ENCODE data around the gene MPPE1.

Gene MPPE1

DNA sequence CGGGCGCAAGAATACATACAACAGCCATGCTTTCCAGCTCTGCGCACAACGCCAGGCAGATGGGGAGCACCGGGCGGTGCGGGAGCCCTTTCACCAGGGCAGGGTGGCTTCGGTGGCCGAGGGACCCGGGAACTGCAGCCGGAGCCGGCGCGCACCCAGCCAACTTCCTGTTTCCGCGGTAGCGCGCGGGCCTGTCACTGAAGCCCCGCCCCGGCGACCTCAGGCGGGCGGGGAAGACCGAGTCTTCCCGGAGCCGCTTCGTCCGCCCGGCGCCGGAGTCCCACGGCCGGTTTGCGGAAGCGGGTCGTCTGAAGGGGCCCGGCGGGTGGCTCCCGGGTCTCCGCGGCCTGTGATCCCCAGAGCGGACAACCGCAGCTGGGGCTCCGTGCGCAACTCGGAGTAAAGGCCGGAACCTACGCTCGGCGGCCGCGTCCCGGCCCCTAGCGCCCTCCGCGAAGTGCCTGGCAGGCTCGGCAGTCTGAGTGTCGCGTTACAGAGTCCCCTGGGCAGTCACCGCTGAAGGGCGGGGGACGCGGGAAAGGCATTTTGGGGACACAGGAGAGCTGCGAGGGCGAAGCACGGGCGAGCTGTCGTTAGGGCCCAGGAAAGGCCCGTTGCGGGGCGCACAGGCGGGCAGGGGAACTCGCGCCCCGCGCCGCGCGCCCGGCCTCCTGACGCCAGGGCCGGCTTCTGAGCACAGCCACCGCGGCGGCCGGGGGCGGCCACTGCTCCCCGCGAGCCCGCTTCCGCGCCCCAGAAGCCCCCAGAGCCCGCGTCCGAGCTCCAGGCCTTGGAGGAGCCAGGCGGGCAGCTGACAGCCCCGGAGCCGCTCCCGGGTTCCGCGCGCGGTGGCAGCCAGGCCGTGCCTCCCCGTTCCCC, at the start of gene MPPE1:
Gene MPPE1 (minus strand): TSS at position 136 of the 879 bp plus-strand sequence. CDS start 11,053 bp downstream, outside the sequence.
- peak; percentile 78 for DNase-seq

DNA sequence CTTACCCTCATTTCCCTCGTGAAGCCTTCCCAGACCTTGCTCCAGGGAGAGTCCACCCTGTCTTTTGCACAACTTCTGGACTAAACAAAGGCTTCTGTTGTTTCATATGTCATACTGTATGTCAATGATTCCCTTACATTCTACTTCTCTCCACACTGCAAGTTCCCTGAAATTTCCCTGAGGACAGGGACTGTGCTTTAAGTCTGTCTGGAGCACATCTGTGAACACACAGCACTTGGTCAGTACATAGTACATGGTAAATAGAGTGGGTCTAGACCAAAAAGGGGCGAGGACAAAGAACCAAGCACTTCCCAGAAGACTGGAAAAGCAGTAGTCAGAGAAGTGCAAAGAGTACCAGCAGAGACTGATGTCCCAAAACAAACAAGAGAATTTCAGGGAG, 49.5 kb upstream of the MPPE1 start:
- DNase-seq: no peak

GRCh38 chr18:11956371-11957308, 48.5 kb upstream of the MPPE1 start:
- no peak for DNase-seq

GRCh38 chr18:11955239-11956029, 47.3 kb upstream of the MPPE1 start:
- DNase-seq: peak; percentile 94

DNA sequence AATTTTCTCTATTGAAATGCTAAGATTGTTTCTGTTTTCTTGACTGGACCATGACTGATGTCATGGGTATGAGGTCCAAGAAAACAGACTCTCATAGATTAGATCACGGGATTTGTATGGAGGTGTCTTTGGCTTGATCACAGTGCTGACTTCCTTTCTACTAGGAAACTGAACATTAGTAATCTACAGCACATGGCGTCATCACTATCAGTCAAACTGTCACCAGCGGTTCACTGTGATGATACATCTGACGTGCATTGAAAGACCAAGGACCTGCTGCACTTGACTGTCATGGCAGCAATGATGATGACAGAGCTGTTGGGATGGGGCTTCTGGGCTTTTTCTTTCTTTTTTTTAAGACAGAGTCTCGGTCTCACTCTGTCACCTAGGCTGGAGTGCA, 45.0 kb upstream of the MPPE1 start:
- DNase-seq: no peak

- no peak for DNase-seq
These were observed 43.3 kb upstream of the MPPE1 start for GRCh38 chr18:11951390-11951851.

DNA sequence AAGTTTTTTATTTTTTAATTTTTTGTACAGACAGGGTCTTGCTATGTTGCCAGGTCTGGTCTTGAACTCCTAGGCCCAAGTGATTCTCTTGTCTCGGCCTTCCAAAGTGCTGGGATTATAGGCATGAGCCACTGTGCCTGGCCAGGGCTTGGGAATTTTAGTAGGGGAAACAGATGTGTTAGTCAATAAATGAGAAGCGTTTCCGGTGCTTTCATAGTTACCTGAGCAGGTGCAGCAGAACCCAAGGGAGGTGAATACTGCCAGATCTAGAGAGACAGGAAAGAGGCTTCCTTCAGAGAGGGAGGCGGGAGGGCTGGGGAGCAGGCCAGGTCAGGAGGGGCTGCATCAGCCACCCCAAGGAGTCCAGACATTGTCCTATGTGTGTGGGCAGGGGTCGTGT, 42.7 kb upstream of the MPPE1 start:
- DNase-seq: no peak

DNA sequence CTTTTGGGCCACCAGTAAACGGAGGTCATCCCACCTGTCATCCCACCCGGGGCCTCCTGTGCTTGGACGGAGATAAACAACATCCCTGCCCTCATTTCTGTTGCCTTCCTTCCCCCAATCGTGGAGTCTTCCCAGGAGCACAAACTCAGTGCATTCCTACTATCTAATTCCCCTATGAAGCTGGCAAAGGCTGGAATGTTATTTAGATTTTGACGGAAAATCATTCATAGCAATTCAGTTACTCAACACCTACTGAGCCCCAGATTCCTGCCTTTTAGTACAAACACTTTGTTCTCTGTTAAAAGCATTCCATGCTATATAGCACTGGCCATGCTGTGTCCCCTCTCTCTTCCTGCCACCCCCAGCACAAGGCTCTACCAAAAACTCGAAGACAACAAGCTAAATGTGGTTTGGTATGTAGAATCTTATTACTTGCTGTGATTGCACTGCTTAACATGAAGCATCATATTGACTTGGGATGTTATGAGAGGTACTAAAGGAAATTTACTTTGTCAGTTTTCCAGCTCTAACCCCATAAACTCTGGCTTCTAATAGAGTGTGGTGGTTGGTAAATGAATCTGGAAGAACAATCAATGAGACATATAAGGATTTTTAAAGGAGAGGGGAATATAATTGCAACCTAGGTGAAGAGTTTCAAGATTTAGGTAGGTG, 40.9 kb upstream of the MPPE1 start:
- peak; percentile 74 for DNase-seq

- DNase-seq: peak; percentile 96
These were observed 39.4 kb upstream of the MPPE1 start for GRCh38 chr18:11947214-11948191.

DNA sequence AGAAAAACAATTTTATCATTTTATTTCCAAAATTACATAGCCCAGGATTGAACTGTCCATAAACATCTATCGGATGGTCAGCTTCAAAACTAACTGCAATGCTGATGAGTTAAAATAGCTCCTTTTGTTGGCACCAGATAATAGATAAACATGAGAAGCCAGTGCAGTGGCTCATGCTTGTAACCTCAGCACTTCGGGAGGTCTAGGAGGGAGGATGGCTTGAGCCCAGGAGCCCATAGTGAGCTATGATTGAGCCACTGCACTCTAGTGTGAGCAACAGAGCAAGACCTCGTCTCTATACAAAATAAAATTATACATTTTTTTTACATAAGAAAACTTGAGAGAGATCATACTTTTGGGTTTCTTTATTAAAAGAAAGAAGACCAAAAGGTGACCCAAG, 38.6 kb upstream of the MPPE1 start:
- peak; percentile 62 for DNase-seq

- peak; percentile 59 for DNase-seq
These were observed 37.9 kb upstream of the MPPE1 start for GRCh38 chr18:11945834-11946659.

DNA sequence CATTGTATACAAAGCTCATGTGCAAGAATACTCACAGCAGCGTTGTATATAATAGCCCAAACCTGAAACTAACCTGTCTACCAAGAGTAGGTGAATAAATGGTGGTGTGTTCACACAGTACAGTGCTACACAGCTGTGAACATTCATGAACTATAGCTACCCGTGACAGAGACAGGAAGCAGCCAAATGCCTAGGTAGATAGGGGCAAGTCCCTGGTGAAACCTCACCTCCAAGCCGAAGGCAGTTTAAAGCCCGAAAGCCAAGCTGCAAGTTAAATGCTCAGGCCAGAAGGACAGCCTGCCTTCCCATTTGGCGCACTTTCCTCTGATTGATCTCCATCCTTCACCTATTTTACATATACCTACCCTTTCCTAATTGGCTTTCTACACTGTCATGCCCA, 36.7 kb upstream of the MPPE1 start:
- DNase-seq: no peak

DNA sequence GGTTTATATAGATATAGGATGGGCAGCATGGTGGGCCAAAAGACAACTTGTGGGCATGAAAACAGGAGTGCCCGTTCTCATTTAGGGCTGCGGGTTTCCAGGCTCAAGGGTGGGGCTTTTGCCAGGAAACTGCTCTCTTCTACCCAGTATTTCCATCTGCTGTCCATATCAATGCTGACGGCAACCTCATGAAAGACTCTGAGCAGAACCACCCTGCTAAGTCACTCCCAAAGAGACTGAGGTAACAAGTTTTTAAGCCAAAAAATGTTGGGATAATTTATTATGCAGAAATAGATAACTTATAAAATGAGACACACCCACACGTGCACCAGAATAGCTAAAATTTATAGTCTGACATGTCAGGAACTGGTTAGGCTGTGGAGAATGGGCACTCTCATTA, 36.1 kb upstream of the MPPE1 start:
- DNase-seq: no peak

GRCh38 chr18:11943551-11943950, 35.4 kb upstream of the MPPE1 start:
- DNase-seq: no peak

DNA sequence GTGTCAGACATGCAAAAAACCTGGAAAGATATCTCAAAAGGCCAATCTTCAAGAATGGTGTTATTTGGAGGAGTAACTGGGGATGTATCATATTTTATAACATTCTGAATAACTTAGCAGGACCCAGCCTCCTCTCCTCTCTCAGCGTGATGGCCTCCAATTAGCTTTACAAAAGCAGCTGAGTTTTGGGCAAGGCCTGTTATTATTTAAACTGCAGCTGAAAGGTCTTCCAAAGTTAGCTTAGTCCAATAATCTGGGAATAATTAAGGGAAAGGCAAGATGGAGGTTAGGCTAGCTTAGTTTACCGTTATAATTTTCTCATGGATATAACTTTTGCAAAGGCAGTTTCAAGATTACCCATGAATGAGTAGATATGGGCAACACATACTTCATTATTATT, 32.8 kb upstream of the MPPE1 start:
- no peak for DNase-seq

DNA sequence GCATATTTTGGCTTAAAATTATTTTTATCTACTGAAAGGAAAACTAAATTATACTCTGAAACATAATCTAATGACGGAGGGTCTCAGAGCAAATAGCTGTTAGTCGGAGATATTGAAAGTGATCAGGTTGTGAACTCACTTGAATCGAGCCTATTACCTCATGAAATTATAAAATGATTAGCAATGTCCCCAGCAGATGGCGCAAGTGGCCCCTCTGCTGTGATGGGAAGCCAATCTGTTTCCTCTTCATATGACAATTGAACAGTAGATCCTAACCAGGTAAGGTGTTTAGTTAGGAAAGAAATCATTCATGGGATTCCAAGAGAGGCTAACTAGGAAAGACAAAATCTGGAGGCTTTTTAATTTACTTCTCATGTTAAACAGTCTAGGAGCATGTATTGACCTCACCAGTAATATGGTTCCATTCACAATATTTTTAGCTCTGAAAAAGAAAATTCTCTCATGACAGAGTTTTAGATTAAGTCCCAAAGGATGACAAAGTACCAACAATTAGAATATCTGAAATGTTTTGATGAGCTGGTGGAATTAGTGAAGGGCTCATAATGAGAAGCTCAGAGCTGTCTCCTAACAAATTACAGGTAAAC, 29.9 kb upstream of the MPPE1 start:
- peak; percentile 59 for DNase-seq

- DNase-seq: no peak
These were observed 24.3 kb upstream of the MPPE1 start for GRCh38 chr18:11932393-11932792.

GRCh38 chr18:11927497-11927896, 19.4 kb upstream of the MPPE1 start:
- DNase-seq: no peak

GRCh38 chr18:11925800-11926481, 17.8 kb upstream of the MPPE1 start:
- no peak for DNase-seq
